Lower lobe of right lung (tissue), 2 donors: ENCODE data around the gene SEMA5A. TPM values are rescaled to one million over a fixed set of nuclear protein-coding genes. Genes with fewer than 3 reads are reported as not detected.

Experiments used
- ATAC-seq, 2 donors: fragments of 200-7000 bp; cut with Tn5 transposase; one replicate each; pipeline ENCODE4 v1.9.1; 2020 to 2022; ENCODE audit warnings: mild to moderate bottlenecking in 2 of 2, moderate library complexity in 2 of 2
- DNase-seq: peaks from one replicate; pipeline ENCODE4 v3.0.0-alpha.2; 2020
- H3K27ac ChIP-seq: fragments of 200-600 bp; one replicate; pipeline ENCODE4 v1.8.0; 2022
- H3K27me3 ChIP-seq: fragments of 200-600 bp; one replicate; pipeline ENCODE4 v1.8.0; 2022; ENCODE audit warnings: low read depth
- H3K36me3 ChIP-seq: fragments of 200-600 bp; one replicate; pipeline ENCODE4 v1.8.0; 2022; ENCODE audit warnings: mild to moderate bottlenecking
- H3K4me1 ChIP-seq: fragments of 200-600 bp; one replicate; pipeline ENCODE4 v1.8.0; 2022
- H3K4me3 ChIP-seq: fragments of 200-600 bp; one replicate; pipeline ENCODE4 v1.8.0; 2022; ENCODE audit warnings: mild to moderate bottlenecking
- H3K9me3 ChIP-seq: fragments of 200-600 bp; one replicate; pipeline ENCODE4 v1.8.0; 2022
- intact Hi-C: fragments of 100-400 bp; cut with DNase I; formaldehyde crosslinking; loops from one replicate; pipeline ENCODE4 v1.11.0; 2022
- total RNA-seq: library from RNA; stranded (reverse); fragmentation: NEBNext Ultra II Directional; extraction: Animal tissue kit (Norgen Biotek cat#: 25700); gene quantifications from one replicate; pipeline ENCODE4 v1.2.1, GENCODE V29; 2021
- TF ChIP-seq, protein P1 (sequence below): fragments of 200-600 bp; IDR thresholded peaks from one replicate; pipeline ENCODE4 v1.8.0; 2022; ENCODE audit warnings: antibody characterized with exemption, mild to moderate bottlenecking
- donor health status: DM: no; HTN: yes; CAD: no; lungs with severe emphysema.

SEMA5A gene
- total RNA-seq, 1 donor from 2014 or later = 29.3 TPM

DNA sequence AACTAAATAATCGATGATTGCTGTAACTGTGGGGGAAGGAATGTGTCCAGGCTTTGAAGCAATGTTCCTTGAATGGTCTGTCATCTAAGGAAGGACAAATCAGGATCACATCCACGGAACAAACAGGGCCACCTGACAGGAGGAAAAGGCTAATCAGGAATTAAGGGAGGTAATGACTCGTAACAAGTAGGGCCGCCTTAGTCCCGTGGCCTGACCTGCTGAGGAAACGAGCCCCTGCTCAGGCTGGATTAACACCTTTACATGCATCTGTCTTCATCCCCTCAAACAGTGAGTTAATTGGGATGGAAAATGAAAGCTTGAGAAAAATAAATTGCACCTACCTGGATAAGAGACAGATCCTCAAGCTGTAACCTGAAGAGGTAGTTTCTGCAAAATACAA, 227.8 kb downstream of the SEMA5A start:
- ATAC-seq (no peak), DNase-seq (no peak)
- Histone ChIP-seq H3K27me3 (no peaks in the 10 kb centered on the region), H3K4me1 (no peaks in the 10 kb centered on the region), H3K4me3 (no peak overlapping the region), H3K9me3 (no peaks in the 10 kb centered on the region), H3K27ac (no peak overlapping the region), H3K36me3 (no peaks in the 10 kb centered on the region)
- intact Hi-C loops = no loop called here
- TF ChIP-seq, protein P1, sequence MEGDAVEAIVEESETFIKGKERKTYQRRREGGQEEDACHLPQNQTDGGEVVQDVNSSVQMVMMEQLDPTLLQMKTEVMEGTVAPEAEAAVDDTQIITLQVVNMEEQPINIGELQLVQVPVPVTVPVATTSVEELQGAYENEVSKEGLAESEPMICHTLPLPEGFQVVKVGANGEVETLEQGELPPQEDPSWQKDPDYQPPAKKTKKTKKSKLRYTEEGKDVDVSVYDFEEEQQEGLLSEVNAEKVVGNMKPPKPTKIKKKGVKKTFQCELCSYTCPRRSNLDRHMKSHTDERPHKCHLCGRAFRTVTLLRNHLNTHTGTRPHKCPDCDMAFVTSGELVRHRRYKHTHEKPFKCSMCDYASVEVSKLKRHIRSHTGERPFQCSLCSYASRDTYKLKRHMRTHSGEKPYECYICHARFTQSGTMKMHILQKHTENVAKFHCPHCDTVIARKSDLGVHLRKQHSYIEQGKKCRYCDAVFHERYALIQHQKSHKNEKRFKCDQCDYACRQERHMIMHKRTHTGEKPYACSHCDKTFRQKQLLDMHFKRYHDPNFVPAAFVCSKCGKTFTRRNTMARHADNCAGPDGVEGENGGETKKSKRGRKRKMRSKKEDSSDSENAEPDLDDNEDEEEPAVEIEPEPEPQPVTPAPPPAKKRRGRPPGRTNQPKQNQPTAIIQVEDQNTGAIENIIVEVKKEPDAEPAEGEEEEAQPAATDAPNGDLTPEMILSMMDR = no peak

DNA sequence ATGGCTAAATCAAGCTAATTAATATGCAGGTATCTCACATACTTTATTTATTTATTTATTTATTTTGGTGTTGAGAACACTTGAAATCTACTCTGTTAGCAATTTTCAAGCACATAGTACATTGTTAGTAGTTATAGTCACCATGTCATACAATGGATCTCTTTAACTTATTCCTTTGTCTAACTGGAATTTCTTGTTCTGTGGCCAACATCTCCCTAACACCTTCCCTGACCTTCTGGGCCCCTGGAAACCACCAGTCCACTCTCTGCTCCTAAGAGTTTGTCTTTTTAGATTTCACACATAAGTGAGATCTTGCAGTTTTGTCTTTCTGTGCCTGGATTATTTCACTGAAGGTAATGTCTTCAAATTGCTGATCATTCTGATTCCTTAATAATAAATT, 229.1 kb downstream of the SEMA5A start:
- Histone ChIP-seq H3K27me3 (no peaks in the 10 kb centered on the region), H3K9me3 (no peaks in the 10 kb centered on the region), H3K4me1 (no peaks in the 10 kb centered on the region), H3K4me3 (no peak overlapping the region), H3K27ac (no peak overlapping the region), H3K36me3 (no peaks in the 10 kb centered on the region)
- TF ChIP-seq, protein P1 = no peak
- intact Hi-C loops = no loop called here
- DNase-seq (no peak), ATAC-seq (peak; percentile 60 to 75)

DNA sequence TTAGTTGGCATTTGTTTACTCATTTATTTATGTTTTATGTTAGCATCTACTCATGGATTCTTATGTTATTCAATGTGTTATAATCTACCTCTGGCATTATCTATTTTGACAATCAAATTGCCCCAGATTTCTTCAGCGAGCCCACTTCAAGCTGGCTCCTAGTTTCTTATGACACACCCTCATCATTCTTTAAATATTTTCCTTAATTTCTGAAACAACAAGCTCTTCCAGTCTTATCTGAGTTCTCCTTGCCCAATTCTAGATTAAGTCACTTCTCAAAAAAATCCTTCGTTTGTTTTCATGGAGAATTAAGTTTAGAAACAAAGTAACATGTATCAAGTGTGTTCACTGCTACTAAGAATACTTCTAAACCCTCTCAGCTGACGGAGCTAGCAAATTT, 229.8 kb downstream of the SEMA5A start:
- peak in 1 of 2 donors; percentile 71 for ATAC-seq
- Histone ChIP-seq H3K4me1 (no peaks in the 10 kb centered on the region), H3K27ac (no peak overlapping the region)

DNA sequence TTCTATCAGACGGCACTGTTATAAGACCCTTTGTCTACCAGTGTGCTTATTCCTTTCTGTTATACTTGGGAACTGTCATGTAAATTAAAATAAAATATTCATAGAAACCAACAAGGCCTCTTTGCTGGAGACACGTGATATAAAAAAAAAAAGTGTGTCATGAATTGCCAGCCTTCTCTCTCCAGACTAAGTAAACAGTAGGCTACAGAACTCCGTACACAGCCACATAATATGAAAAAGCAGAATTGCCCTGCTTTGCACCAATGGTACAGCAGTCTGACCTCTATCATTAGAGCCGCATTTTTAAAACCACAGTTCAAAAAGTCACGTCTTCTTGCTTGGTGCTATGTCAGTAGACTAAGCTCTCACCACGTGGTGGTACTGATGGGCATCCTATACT, 231.3 kb downstream of the SEMA5A start:
- ATAC-seq (no peak), DNase-seq (no peak)
- Histone ChIP-seq H3K4me3 (no peak overlapping the region), H3K9me3 (no peaks in the 10 kb centered on the region), H3K4me1 (no peaks in the 10 kb centered on the region), H3K27me3 (no peaks in the 10 kb centered on the region), H3K36me3 (no peaks in the 10 kb centered on the region), H3K27ac (no peak overlapping the region)
- intact Hi-C loops = no loop called here
- TF ChIP-seq, protein P1 = no peak

More for the DNA sequence above, 229.8 kb downstream of the SEMA5A start:
- no peaks in the 10 kb centered on the region for H3K9me3 ChIP-seq
- H3K27me3 ChIP-seq = no peaks in the 10 kb centered on the region
- H3K36me3 ChIP-seq = no peaks in the 10 kb centered on the region
- TF ChIP-seq, protein P1 = no peak
- no peak for DNase-seq
- intact Hi-C loops = no loop called here
- no peak overlapping the region for H3K4me3 ChIP-seq

DNA sequence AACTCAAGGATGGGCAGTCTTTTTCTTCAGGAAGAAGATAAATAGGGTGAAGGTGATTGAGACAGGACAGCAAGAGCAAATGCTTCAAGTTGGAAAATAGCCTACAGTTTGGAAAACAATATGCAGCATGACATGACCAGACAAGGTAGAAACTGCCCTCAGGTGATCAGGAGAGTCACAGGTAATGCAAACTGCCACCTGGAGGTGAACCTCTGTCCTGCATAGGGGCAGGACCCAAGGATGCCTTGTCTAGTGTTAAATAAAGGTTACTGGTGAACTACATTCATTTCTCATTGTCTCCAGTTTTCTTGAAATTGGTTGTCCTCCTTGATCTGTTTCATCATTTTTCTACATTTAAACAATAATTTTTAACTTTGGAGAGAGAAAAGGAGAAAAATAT, 232.1 kb downstream of the SEMA5A start:
- no peak overlapping the region for H3K4me3 ChIP-seq
- H3K36me3 ChIP-seq = no peaks in the 10 kb centered on the region
- DNase-seq = no peak
- TF ChIP-seq, protein P1 = no peak
- no peaks in the 10 kb centered on the region for H3K27me3 ChIP-seq
- intact Hi-C loops = no loop called here
- H3K27ac ChIP-seq = no peak overlapping the region
- no peaks in the 10 kb centered on the region for H3K4me1 ChIP-seq
- no peak for ATAC-seq
- no peaks in the 10 kb centered on the region for H3K9me3 ChIP-seq

DNA sequence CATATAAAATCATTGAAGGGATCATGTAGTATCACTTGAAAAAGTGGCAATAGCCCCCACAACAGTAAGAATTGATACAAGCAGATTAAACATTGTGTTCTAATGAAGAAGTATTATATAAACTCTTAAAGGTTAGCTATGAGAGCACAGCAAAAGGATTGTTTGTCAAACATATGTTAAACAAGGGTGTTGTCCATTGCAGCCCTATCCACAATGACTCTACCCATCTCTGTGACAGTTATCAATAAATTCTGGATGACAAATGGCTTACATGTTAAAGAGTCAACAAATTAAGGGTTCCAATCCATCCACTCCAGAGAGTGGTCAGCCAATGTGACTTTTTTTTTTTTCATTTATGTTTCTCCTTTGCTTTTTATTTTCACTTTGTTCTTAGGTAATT, 238.7 kb downstream of the SEMA5A start:
- TF ChIP-seq, protein P1 = no peak
- H3K4me3 ChIP-seq = no peak overlapping the region
- no peak for ATAC-seq
- intact Hi-C loops = no loop called here
- no peak for DNase-seq
- H3K4me1 ChIP-seq = no peaks in the 10 kb centered on the region
- H3K27me3 ChIP-seq = no peaks in the 10 kb centered on the region
- no peaks in the 10 kb centered on the region for H3K9me3 ChIP-seq
- H3K27ac ChIP-seq = no peak overlapping the region
- no peaks in the 10 kb centered on the region for H3K36me3 ChIP-seq
